ENCODE data around the gene IER2.
"Not testable (repeated sequence)": the region's sequence is repeated elsewhere in the genome, so short reads cannot be mapped to it uniquely, and the experiment has no call there.

IER2 gene

GRCh38 chr19:13178291-13178690, 28.1 kb downstream of the IER2 start:
- H4K8ac ChIP-seq (ENCODE audit: low read depth, low read length); H2BK120ac ChIP-seq (ENCODE audit: low read depth, low read length); H3K79me1 ChIP-seq (ENCODE audit: low read length); H4K5ac ChIP-seq (ENCODE audit: low read length); H3K4me1 ChIP-seq (ENCODE audit: control insufficient read depth, low read depth, low read length); H3K4me3 ChIP-seq (ENCODE audit: low read length); H3K36me3 ChIP-seq (ENCODE audit: control insufficient read depth, insufficient read depth, low read length); H3K27ac ChIP-seq (ENCODE audit: low read depth, low read length); H3K4ac ChIP-seq (ENCODE audit: low read depth, low read length); H3K4me2 ChIP-seq (ENCODE audit: low read length); H3K9ac ChIP-seq (ENCODE audit: low read length); H2BK15ac ChIP-seq (replicated peaks; ENCODE audit: low read depth); H2BK5ac ChIP-seq (ENCODE audit: low read length); H3K56ac ChIP-seq (ENCODE audit: low read length); H3K79me2 ChIP-seq (ENCODE audit: control insufficient read depth, insufficient read depth, low read length); H3K23ac ChIP-seq (ENCODE audit: low read length); H2AK5ac ChIP-seq (ENCODE audit: low read length); H3K18ac ChIP-seq (ENCODE audit: low read length); H3K27me3 ChIP-seq (ENCODE audit: insufficient read depth, low read length, poor library complexity); DNase-seq: not testable (repeated sequence)
- WGBS (ENCODE audit: extremely low coverage, insufficient coverage, low lambda C conversion rate), result no CpG with 5 or more reads among the region's 10 CpGs

- Histone ChIP-seq H3K18ac (ENCODE audit: low read length) (no peak overlapping the region), H3K4me2 (ENCODE audit: low read length) (no peak overlapping the region), H3K4me1 (ENCODE audit: control insufficient read depth, low read depth, low read length) (no peaks in the 10 kb centered on the region), H2BK120ac (ENCODE audit: low read depth, low read length) (no peak overlapping the region), H2BK5ac (ENCODE audit: low read length) (no peak overlapping the region), H4K8ac (ENCODE audit: low read depth, low read length) (no peak overlapping the region), H2AK5ac (ENCODE audit: low read length) (no peak overlapping the region), H3K4me3 (ENCODE audit: low read length) (no peak overlapping the region), H3K23ac (ENCODE audit: low read length) (no peak overlapping the region), H3K9ac (ENCODE audit: low read length) (no peak overlapping the region), H2BK15ac (replicated peaks; ENCODE audit: low read depth) (no peak overlapping the region), H3K4ac (ENCODE audit: low read depth, low read length) (no peak overlapping the region), H3K27ac (ENCODE audit: low read depth, low read length) (no peak overlapping the region), H4K5ac (ENCODE audit: low read length) (no peak overlapping the region), H3K36me3 (ENCODE audit: control insufficient read depth, insufficient read depth, low read length) (no peaks in the 10 kb centered on the region), H3K79me2 (ENCODE audit: control insufficient read depth, insufficient read depth, low read length) (no peaks in the 10 kb centered on the region), H3K56ac (ENCODE audit: low read length) (peak overlapping the region; percentile 18), H3K27me3 (ENCODE audit: insufficient read depth, low read length, poor library complexity) (no peaks in the 10 kb centered on the region), H3K79me1 (ENCODE audit: low read length) (no peaks in the 10 kb centered on the region)
- DNase-seq, result no peak
- no CpG with 5 or more reads among the region's 16 CpGs for WGBS (ENCODE audit: extremely low coverage, insufficient coverage, low lambda C conversion rate)
Observed at GRCh38 chr19:13181747-13182388, 31.7 kb downstream of the IER2 start.

- not testable (repeated sequence) for H3K4ac ChIP-seq (ENCODE audit: low read depth, low read length); H3K18ac ChIP-seq (ENCODE audit: low read length); H4K5ac ChIP-seq (ENCODE audit: low read length); H3K79me2 ChIP-seq (ENCODE audit: control insufficient read depth, insufficient read depth, low read length); H2BK5ac ChIP-seq (ENCODE audit: low read length); H2BK120ac ChIP-seq (ENCODE audit: low read depth, low read length); H3K27me3 ChIP-seq (ENCODE audit: insufficient read depth, low read length, poor library complexity); H3K4me2 ChIP-seq (ENCODE audit: low read length); H3K23ac ChIP-seq (ENCODE audit: low read length); H4K8ac ChIP-seq (ENCODE audit: low read depth, low read length); H3K79me1 ChIP-seq (ENCODE audit: low read length); H3K27ac ChIP-seq (ENCODE audit: low read depth, low read length); H3K4me3 ChIP-seq (ENCODE audit: low read length); H3K56ac ChIP-seq (ENCODE audit: low read length); H3K9ac ChIP-seq (ENCODE audit: low read length); H3K36me3 ChIP-seq (ENCODE audit: control insufficient read depth, insufficient read depth, low read length); H2BK15ac ChIP-seq (replicated peaks; ENCODE audit: low read depth); DNase-seq; H2AK5ac ChIP-seq (ENCODE audit: low read length); H3K4me1 ChIP-seq (ENCODE audit: control insufficient read depth, low read depth, low read length)
- no CpG with 5 or more reads among the region's 23 CpGs for WGBS (ENCODE audit: extremely low coverage, insufficient coverage, low lambda C conversion rate)
Observed at GRCh38 chr19:13184926-13185325, 34.7 kb downstream of the IER2 start.

- not testable (repeated sequence) for H3K18ac ChIP-seq (ENCODE audit: low read length); H3K79me1 ChIP-seq (ENCODE audit: low read length); H3K56ac ChIP-seq (ENCODE audit: low read length); H3K4ac ChIP-seq (ENCODE audit: low read depth, low read length); H3K23ac ChIP-seq (ENCODE audit: low read length); H3K79me2 ChIP-seq (ENCODE audit: control insufficient read depth, insufficient read depth, low read length); H3K4me1 ChIP-seq (ENCODE audit: control insufficient read depth, low read depth, low read length); H3K27me3 ChIP-seq (ENCODE audit: insufficient read depth, low read length, poor library complexity); H2BK5ac ChIP-seq (ENCODE audit: low read length); H2AK5ac ChIP-seq (ENCODE audit: low read length); H3K36me3 ChIP-seq (ENCODE audit: control insufficient read depth, insufficient read depth, low read length); H4K5ac ChIP-seq (ENCODE audit: low read length); H2BK15ac ChIP-seq (replicated peaks; ENCODE audit: low read depth); H4K8ac ChIP-seq (ENCODE audit: low read depth, low read length); H3K4me3 ChIP-seq (ENCODE audit: low read length); H2BK120ac ChIP-seq (ENCODE audit: low read depth, low read length); H3K27ac ChIP-seq (ENCODE audit: low read depth, low read length); H3K9ac ChIP-seq (ENCODE audit: low read length); H3K4me2 ChIP-seq (ENCODE audit: low read length)
- DNase-seq, result peak; percentile 26
- no CpG with 5 or more reads among the region's 22 CpGs for WGBS (ENCODE audit: extremely low coverage, insufficient coverage, low lambda C conversion rate)
Observed at GRCh38 chr19:13185763-13186657, 35.8 kb downstream of the IER2 start.

- H3K9ac ChIP-seq (ENCODE audit: low read length); H3K4me2 ChIP-seq (ENCODE audit: low read length); H4K8ac ChIP-seq (ENCODE audit: low read depth, low read length); H3K36me3 ChIP-seq (ENCODE audit: control insufficient read depth, insufficient read depth, low read length); H3K23ac ChIP-seq (ENCODE audit: low read length); H2BK5ac ChIP-seq (ENCODE audit: low read length); H2AK5ac ChIP-seq (ENCODE audit: low read length); H4K5ac ChIP-seq (ENCODE audit: low read length); H3K18ac ChIP-seq (ENCODE audit: low read length); H3K4ac ChIP-seq (ENCODE audit: low read depth, low read length); H2BK120ac ChIP-seq (ENCODE audit: low read depth, low read length); H3K79me2 ChIP-seq (ENCODE audit: control insufficient read depth, insufficient read depth, low read length); H3K4me3 ChIP-seq (ENCODE audit: low read length); H3K27ac ChIP-seq (ENCODE audit: low read depth, low read length); H3K4me1 ChIP-seq (ENCODE audit: control insufficient read depth, low read depth, low read length); H3K27me3 ChIP-seq (ENCODE audit: insufficient read depth, low read length, poor library complexity); DNase-seq; H3K79me1 ChIP-seq (ENCODE audit: low read length); H3K56ac ChIP-seq (ENCODE audit: low read length); H2BK15ac ChIP-seq (replicated peaks; ENCODE audit: low read depth): not testable (repeated sequence)
- WGBS (ENCODE audit: extremely low coverage, insufficient coverage, low lambda C conversion rate), result no CpG with 5 or more reads among the region's 38 CpGs
Observed at GRCh38 chr19:13186688-13187087, 36.5 kb downstream of the IER2 start.
